ENCODE results near the gene RTN4R. TPM values are rescaled to one million over a fixed set of nuclear protein-coding genes. Genes with fewer than 3 reads are reported as not detected.
"Not testable (repeated sequence)": the region's sequence is repeated elsewhere in the genome, so short reads cannot be mapped to it uniquely, and the experiment has no call there.

Gene RTN4R
- total and polyA plus RNA-seq, 12 donors = 0.35 to 18.8 (median 1.1) TPM

DNA sequence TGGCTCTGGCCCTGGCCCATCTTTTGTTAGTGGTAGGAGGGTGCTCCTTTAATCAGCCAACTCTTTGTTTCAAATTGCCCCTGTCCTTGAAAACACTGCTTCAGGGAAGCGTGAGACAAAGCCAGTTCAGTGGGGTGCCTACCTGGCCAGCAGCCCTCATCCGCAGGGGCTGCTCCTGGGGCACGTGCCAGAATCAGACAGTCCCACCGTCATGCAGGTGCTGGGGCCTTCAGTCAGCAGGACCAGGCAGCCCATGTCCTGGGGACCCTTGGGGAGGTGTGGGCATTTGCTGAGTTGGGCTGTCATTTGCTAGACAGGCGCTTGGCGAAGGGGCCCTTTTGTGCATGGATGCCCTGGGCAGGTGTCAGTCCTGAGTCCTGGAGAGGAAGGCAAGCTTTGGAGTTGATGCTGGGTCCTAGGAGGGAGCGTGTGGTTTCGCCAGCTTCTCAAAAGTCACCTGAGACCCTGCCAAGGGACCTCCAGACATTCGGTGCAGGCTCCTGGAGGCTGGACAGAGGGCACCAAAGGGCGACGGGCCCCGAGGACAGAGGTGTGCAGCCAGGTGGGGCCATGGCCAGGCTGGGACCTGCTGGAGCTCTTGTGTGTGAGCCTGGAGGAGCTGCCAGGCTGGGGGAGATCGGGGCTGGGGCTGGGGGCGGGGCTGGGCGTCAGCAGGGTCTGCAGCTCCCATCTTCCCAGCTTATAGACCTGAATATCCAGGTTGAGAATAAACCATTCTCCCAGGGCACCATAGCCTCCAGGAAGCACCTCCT lies 15.0 kb upstream of the RTN4R start:
- TF ChIP-seq POLR2A (IDR thresholded peaks at IDR 0.05) = no peak
- DNase-seq = no peak
- Histone ChIP-seq H3K27me3 (no peaks in the 10 kb centered on the region), H3K27ac (no peak overlapping the region), H3K9me3 (replicated peaks in 1 of 3) (no peaks in the 10 kb centered on the region), H3K4me3 (no peak overlapping the region), H3K36me3 (replicated peaks in 1 of 2) (no peaks in the 10 kb centered on the region), H3K4me1 (replicated peaks in 1 of 2) (no peaks in the 10 kb centered on the region)
- intact Hi-C loops (cut with DNase I) = no loop called here
- 82 to 90% (median 87%) methylated on average over 8 to 15 of the region's 15 CpGs for WGBS, 4 donors

DNA sequence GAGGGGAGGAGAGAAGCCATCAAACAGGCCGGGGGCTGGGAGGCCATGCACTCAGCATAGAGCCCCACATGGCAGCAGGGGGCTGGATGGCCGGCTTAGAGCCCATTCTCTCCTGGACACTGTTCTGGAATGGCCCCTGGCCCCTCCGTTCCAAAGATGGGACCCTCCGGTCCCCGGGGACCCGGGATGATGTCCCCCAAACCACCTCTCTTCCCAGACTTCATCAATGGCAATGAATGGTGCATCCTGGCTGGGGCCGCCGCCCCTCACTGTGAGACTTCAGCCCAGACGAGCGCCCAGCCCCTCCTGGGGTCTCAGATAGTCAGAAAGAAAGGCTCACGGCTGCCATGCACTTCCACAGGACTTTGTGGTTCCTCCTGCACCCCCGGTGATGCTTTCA lies 13.8 kb upstream of the RTN4R start:
- Histone ChIP-seq H3K27me3 (no peaks in the 10 kb centered on the region), H3K27ac (no peak overlapping the region), H3K4me1 (replicated peaks in 1 of 2) (no peaks in the 10 kb centered on the region), H3K9me3 (replicated peaks in 1 of 3) (no peaks in the 10 kb centered on the region), H3K36me3 (replicated peaks in 1 of 2) (no peaks in the 10 kb centered on the region), H3K4me3 (no peak overlapping the region)
- 80 to 90% (median 85%) methylated on average over 7 to 12 of the region's 12 CpGs for WGBS, 4 donors
- no peak for DNase-seq
- intact Hi-C loops (cut with DNase I) = no loop called here
- TF ChIP-seq POLR2A (IDR thresholded peaks at IDR 0.05) = no peak
- TF ChIP-seq, protein P1, sequence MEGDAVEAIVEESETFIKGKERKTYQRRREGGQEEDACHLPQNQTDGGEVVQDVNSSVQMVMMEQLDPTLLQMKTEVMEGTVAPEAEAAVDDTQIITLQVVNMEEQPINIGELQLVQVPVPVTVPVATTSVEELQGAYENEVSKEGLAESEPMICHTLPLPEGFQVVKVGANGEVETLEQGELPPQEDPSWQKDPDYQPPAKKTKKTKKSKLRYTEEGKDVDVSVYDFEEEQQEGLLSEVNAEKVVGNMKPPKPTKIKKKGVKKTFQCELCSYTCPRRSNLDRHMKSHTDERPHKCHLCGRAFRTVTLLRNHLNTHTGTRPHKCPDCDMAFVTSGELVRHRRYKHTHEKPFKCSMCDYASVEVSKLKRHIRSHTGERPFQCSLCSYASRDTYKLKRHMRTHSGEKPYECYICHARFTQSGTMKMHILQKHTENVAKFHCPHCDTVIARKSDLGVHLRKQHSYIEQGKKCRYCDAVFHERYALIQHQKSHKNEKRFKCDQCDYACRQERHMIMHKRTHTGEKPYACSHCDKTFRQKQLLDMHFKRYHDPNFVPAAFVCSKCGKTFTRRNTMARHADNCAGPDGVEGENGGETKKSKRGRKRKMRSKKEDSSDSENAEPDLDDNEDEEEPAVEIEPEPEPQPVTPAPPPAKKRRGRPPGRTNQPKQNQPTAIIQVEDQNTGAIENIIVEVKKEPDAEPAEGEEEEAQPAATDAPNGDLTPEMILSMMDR (IDR thresholded peaks at IDR 0.05) = no peak

DNA sequence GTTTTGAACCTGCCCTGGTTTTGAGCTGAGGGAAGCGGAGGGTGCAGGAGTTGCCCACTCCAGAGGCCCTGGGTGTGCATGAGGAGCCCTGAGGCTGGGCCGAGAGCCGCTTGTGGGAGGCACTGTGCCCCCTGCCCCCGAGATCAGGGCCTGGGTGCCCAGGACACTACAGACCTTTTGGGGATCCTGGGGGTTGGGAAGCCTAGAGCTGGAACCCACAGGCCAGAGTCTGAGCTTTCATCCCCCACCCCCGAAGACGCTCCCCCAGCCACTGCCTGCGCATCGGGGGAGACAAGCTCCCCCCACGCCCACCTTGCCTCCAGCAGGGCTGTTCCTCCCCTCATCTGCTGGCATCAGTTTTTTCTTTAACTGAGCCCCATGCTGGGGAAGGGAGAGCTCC lies 13.4 kb upstream of the RTN4R start:
- H3K27me3 ChIP-seq; H3K36me3 ChIP-seq (replicated peaks in 1 of 2); H3K4me1 ChIP-seq (replicated peaks in 1 of 2); H3K27ac ChIP-seq; intact Hi-C loops (cut with DNase I); H3K9me3 ChIP-seq (replicated peaks in 1 of 3); H3K4me3 ChIP-seq; DNase-seq: not testable (repeated sequence)
- 75 to 100% (median 82%) methylated on average over 1 to 9 of the region's 9 CpGs for WGBS, 4 donors

DNA sequence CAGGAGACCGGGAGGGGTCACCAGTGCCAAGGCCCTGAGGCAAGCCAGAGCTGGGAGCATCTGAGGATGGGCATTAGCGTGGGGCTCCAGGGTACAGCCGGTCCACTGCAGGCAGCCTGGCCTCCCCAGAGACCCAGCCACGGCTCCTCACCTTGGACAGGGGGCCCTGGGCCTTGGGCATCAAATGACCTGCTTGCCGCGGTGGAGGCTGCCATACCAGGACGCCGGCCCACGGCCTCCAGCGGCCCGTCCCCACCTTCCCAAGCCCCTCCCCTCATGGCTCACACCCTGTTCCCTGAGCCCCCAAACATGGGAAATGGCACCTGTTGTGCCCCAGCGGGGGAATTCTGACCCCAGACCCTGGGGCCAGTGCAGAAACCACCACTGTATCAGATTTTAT lies 12.7 kb upstream of the RTN4R start:
- DNase-seq = no peak
- no peaks in the 10 kb centered on the region for H3K27me3 ChIP-seq
- TF ChIP-seq, protein P1 (IDR thresholded peaks at IDR 0.05) = no peak
- no peak for TF ChIP-seq POLR2A (IDR thresholded peaks at IDR 0.05)
- no peaks in the 10 kb centered on the region for H3K4me1 ChIP-seq (replicated peaks in 1 of 2)
- no peak overlapping the region for H3K27ac ChIP-seq
- H3K9me3 ChIP-seq (replicated peaks in 1 of 3) = no peaks in the 10 kb centered on the region
- WGBS, 4 donors = 69 to 92% (median 85%) methylated on average over 2 to 12 of the region's 12 CpGs
- H3K4me3 ChIP-seq = no peak overlapping the region
- intact Hi-C loops (cut with DNase I) = no loop called here
- no peaks in the 10 kb centered on the region for H3K36me3 ChIP-seq (replicated peaks in 1 of 2)

DNA sequence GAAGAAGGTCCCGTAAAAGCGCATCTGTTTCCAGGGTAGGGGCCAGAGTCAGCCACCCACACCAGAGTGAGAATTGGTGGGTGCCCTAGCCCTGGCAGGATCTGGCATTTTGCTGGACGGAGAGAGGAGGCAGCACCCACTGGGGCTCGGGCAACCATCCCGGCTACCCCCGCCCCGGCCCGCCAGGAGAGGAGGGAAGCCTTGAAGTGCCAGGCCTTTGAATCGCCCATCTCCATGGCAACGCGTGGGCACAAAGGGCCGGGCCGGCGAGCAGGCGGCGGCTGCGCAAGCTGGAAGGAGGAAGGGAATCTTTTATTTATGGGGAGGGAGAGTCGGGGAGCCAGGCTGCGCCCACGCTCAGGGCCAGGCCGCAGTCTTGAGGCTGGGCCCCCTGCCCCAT lies 12.0 kb upstream of the RTN4R start:
- DNase-seq; H3K27ac ChIP-seq; intact Hi-C loops (cut with DNase I); H3K4me3 ChIP-seq; H3K27me3 ChIP-seq; H3K4me1 ChIP-seq (replicated peaks in 1 of 2); H3K36me3 ChIP-seq (replicated peaks in 1 of 2); H3K9me3 ChIP-seq (replicated peaks in 1 of 3): not testable (repeated sequence)
- 77 to 82% (median 81%) methylated on average over 8 to 18 of the region's 21 CpGs; no CpG with 5 or more reads in 1 of the 4 donors for WGBS, 4 donors

DNA sequence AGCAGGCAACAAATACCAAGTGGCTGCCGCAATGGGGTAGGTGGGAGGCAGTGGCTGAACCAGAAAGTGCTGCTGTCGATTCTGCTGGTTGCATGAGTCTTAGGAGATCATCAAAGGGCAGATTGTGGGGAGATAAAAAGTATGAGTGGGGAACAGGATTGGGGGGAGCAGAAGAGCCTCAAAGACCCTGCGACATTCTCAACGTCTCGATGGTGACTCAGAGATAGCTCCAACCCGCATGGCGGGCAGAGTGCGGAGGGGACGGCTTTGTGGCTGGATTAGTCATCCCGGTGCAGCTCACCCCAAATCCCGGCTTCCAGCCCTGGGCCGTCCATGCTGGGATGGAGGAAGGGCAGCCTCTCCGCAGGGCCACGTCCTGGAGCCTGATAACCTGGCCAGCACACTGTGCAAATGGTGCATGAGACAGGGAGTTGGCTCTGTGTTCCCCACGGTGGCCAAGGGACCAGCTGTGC lies 11.6 kb upstream of the RTN4R start:
- DNase-seq = no peak
- TF ChIP-seq, protein P1 (IDR thresholded peaks at IDR 0.05) = no peak
- TF ChIP-seq POLR2A (IDR thresholded peaks at IDR 0.05) = no peak
- intact Hi-C loops (cut with DNase I) = no loop called here
- Histone ChIP-seq H3K4me3 (no peak overlapping the region), H3K27me3 (no peaks in the 10 kb centered on the region), H3K4me1 (replicated peaks in 1 of 2) (no peaks in the 10 kb centered on the region), H3K9me3 (replicated peaks in 1 of 3) (no peaks in the 10 kb centered on the region), H3K36me3 (replicated peaks in 1 of 2) (no peaks in the 10 kb centered on the region), H3K27ac (no peak overlapping the region)
- WGBS, 4 donors = 61 to 69% (median 66%) methylated on average over 8 to 15 of the region's 15 CpGs

DNA sequence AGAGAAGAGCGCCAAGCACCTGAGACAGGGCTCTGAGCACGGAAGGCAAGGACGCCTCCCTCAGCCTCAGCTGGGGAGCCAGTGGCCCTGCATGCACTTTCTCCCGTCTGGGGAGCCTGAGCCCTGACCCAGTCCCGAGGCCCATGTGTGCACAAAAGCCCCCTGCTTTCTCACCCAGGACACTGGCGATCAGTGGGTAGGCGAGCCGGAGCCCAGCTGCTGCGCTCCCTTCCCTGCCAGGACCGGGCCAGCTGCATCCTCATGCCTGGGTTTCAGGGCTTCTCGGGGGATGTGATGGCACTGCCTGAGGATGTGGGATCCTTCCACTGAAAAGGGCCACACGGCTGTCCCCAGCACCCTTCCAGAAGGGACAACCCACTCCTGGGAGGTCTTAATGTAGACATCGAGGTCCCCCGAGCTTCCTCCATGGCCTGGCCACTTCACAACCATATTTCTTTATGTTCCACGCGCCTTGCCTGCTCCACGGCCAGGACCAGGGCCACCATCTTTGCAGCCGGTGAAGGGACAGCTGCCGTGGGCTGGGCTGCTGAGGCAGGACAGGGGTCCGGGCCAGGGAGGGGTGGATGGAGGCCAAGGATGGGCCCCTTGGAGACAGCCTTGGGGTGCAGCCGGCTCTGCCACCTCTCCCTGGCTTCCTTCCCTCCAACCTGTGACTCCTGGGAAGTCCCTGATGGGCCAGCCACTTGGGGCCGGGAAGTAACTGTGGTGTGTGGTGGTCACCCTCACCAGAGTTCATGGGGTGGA lies 10.8 kb upstream of the RTN4R start:
- DNase-seq; H3K27ac ChIP-seq; intact Hi-C loops (cut with DNase I); H3K9me3 ChIP-seq (replicated peaks in 1 of 3); H3K4me3 ChIP-seq; H3K27me3 ChIP-seq; H3K36me3 ChIP-seq (replicated peaks in 1 of 2); H3K4me1 ChIP-seq (replicated peaks in 1 of 2): not testable (repeated sequence)
- 82 to 86% (median 83%) methylated on average over 3 to 21 of the region's 22 CpGs; no CpG with 5 or more reads in 1 of the 4 donors for WGBS, 4 donors

All from adrenal gland (tissue), 12 donors.